ENCODE measurements around the gene PREB.
A peak's percentile ranks its signal among the peaks of the same experiment; 100 is the strongest.
"Not testable (repeated sequence)": the region's sequence is repeated elsewhere in the genome, so short reads cannot be mapped to it uniquely, and the experiment has no call there.

The PREB gene, protein sequence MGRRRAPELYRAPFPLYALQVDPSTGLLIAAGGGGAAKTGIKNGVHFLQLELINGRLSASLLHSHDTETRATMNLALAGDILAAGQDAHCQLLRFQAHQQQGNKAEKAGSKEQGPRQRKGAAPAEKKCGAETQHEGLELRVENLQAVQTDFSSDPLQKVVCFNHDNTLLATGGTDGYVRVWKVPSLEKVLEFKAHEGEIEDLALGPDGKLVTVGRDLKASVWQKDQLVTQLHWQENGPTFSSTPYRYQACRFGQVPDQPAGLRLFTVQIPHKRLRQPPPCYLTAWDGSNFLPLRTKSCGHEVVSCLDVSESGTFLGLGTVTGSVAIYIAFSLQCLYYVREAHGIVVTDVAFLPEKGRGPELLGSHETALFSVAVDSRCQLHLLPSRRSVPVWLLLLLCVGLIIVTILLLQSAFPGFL

DNA sequence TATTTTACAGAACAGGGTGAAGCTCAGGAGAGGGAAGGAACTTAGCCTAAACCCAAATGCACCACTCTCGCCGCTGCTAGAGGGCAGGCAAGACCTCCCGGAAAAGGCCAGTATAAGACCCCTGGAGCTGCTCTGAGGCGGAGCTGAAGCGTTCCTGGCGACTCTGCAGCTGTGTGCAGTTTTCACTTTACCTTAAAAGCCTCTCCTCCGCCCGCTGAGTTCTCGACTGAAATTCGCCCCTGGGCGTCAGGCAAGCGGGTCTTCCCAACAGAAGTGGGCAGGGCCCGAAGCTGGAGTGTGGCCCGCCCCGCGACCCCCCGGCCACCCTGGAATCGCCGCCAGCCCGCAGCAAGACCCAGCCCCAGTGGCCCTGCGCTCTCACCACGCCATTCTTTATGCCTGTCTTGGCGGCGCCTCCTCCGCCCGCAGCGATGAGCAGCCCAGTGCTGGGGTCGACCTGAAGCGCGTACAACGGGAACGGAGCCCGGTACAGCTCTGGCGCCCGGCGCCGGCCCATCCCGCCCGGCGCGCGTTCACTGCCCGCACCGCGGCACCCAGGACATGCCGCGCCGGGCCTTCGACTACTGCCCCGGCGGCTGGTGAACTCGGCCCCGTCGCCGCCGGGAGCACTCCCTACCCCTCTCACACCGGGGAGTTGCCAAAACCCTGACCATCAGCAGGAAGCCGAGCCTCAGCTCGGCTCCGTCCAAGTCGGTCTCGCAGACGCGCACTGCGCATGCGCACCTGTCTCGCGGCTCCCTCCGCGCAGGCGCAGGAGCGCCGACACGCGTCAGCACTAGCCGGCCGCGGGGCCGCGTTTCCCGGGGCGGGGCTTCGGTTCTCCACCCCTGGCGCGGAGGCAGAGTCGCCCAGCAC lies at the start of gene PREB:
Gene PREB (minus strand): TSS at position 732 of the 876 bp plus-strand sequence. CDS start 215 bp downstream, at position 517.
- Histone ChIP-seq H3K4me1 (ENCODE audit: control insufficient read depth in 5 of 5, insufficient read depth in 5 of 5, low read length in 5 of 5) (peaks cover 0 to 25% (median 23%) of the 10 kb centered on the region in 5 donors), H3K9me3 (ENCODE audit: control insufficient read depth in 5 of 5, low read length in 5 of 5) (no peaks in the 10 kb centered on the region), H3K9ac (ENCODE audit: low read length in 5 of 5) (peak within 1 kb of the TSS; percentile 71 to 96 (median 90)), H3K27ac (ENCODE audit: low read depth, low read length) (peak within 1 kb of the TSS; percentile 83), H3K27me3 (ENCODE audit: control insufficient read depth in 5 of 5, insufficient read depth in 4 of 5, low read length in 5 of 5) (no peaks in the 10 kb centered on the region), H3K4me3 (ENCODE audit: low read depth in 1 of 5, low read length in 5 of 5) (peak within 1 kb of the TSS; percentile 80 to 93 (median 89)), H3K36me3 (ENCODE audit: control insufficient read depth in 5 of 5, insufficient read depth in 5 of 5, low read length in 5 of 5) (peaks cover 0 to 39% (median 33%) of the 10 kb centered on the region in 5 donors)

DNA sequence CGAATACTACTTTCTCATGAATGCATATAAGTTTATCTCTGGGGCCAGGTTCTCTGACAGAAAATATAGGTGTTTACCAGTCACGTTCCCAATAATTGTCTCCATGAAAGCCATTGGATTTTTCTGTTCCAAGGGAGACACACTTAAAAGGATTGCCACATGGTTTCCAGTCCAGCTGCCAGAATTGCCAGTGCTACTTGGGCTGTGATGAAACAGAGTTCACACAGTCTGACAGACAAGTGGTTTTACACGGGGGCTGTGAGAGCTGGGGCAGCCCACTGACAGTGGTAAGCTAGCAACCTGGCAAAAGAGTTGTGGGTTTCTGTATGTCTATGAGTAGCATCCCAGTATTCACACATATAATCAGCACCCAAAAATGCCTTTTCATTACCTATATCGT lies 49.7 kb upstream of the PREB start:
- Histone ChIP-seq H3K36me3 (ENCODE audit: control insufficient read depth in 5 of 5, insufficient read depth in 5 of 5, low read length in 5 of 5) (no peaks in the 10 kb centered on the region), H3K27ac (ENCODE audit: low read depth, low read length) (peak overlapping the region; percentile 92), H3K9ac (ENCODE audit: low read length in 5 of 5) (peak overlapping the region; percentile 49 to 93 (median 74)), H3K4me3 (ENCODE audit: low read depth in 1 of 5, low read length in 5 of 5) (no peak overlapping the region), H3K9me3 (ENCODE audit: control insufficient read depth in 5 of 5, low read length in 5 of 5) (no peaks in the 10 kb centered on the region), H3K27me3 (ENCODE audit: control insufficient read depth in 5 of 5, insufficient read depth in 4 of 5, low read length in 5 of 5) (no peaks in the 10 kb centered on the region), H3K4me1 (ENCODE audit: control insufficient read depth in 5 of 5, insufficient read depth in 5 of 5, low read length in 5 of 5) (peaks cover 8 to 74% (median 65%) of the 10 kb centered on the region in 5 donors)

DNA sequence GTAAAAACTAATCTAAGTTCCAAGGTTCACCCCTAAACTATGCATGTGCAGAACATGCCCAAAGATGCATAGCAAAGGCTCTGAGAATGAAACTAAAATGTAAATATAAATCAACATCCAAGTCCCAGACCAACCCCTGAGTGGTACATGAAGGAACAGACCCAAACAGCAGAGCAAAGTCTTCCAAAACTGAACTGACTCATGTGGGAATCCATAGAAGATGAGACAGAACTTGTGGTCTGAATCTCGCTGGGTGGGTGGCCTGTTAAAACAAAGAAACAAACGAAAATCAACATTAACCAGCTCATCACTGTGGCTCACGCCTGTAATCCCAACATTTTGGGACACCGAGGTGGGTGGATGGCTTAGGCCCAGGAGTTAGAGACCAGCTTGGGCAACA lies 47.9 kb upstream of the PREB start:
- no peak overlapping the region for H3K4me3 ChIP-seq (ENCODE audit: low read depth in 1 of 5, low read length in 5 of 5)
- no peaks in the 10 kb centered on the region for H3K36me3 ChIP-seq (ENCODE audit: control insufficient read depth in 5 of 5, insufficient read depth in 5 of 5, low read length in 5 of 5)
- peak overlapping the region in 1 of 5 donors; percentile 53 for H3K9ac ChIP-seq (ENCODE audit: low read length in 5 of 5)
- H3K9me3 ChIP-seq (ENCODE audit: control insufficient read depth in 5 of 5, low read length in 5 of 5), result no peaks in the 10 kb centered on the region
- H3K27ac ChIP-seq (ENCODE audit: low read depth, low read length), result peak overlapping the region; percentile 92
- peaks cover 0 to 3% (median 0%) of the 10 kb centered on the region in 5 donors for H3K27me3 ChIP-seq (ENCODE audit: control insufficient read depth in 5 of 5, insufficient read depth in 4 of 5, low read length in 5 of 5)
- H3K4me1 ChIP-seq (ENCODE audit: control insufficient read depth in 5 of 5, insufficient read depth in 5 of 5, low read length in 5 of 5), result peaks cover 8 to 77% (median 66%) of the 10 kb centered on the region in 5 donors

DNA sequence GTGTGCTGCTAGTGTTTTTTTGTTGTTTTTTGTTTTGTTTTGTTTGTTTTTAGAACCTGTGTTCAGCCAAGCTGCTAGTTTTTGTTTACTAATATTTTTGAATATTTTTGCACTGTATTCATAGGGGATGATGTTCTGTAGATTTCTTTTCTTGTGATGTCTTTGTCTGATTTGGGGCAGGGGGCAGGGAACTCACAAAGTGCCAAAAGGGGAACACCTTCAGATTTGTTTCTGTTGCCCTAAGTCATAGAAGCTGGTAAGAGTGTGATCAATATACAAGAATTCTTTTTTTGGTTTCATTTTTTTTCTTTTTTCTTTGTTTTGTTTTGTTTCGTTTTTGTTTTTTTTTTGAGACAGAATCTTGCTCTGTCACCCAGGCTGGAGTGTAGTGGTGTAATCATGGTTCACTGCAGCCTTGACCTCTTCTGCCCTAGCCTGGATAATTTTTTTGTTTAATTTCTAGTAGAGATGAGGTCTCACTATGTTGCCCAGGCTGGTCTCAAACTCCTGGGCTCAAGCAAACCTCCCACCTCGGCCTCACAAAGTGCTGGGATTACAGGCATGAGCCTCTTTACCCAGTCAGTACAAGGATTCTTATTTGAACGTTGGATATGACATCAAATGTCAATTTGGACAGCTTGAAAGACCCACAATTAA lies 45.0 kb upstream of the PREB start:
- H3K4me3 ChIP-seq (ENCODE audit: low read depth in 1 of 5, low read length in 5 of 5), result no peak overlapping the region
- H3K9ac ChIP-seq (ENCODE audit: low read length in 5 of 5), result peak overlapping the region in 2 of 5 donors; percentile 19 to 79
- no peaks in the 10 kb centered on the region for H3K9me3 ChIP-seq (ENCODE audit: control insufficient read depth in 5 of 5, low read length in 5 of 5)
- H3K36me3 ChIP-seq (ENCODE audit: control insufficient read depth in 5 of 5, insufficient read depth in 5 of 5, low read length in 5 of 5), result no peaks in the 10 kb centered on the region
- peak overlapping the region; percentile 92 for H3K27ac ChIP-seq (ENCODE audit: low read depth, low read length)
- peaks cover 5 to 59% (median 51%) of the 10 kb centered on the region in 5 donors for H3K4me1 ChIP-seq (ENCODE audit: control insufficient read depth in 5 of 5, insufficient read depth in 5 of 5, low read length in 5 of 5)
- H3K27me3 ChIP-seq (ENCODE audit: control insufficient read depth in 5 of 5, insufficient read depth in 4 of 5, low read length in 5 of 5), result peaks cover 0 to 3% (median 0%) of the 10 kb centered on the region in 5 donors

DNA sequence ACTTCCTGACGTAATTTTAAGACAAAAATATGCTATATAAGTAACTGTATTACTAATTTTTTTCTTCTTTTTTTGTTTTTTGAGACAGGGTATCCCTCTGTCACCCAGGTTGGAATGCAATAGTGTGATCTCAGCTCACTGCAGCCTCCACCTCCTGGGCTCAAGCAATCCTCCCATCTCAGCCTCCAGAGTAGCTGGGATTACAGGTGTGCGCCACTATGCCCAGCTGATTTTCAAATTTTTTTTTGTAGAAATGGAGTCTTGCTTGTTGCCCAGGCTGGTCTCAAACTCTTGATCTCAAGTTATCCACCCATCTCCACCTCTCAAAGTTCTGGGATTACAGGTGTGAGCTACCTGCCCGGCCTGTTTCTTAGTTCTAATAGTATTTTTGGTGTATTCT lies 44.0 kb upstream of the PREB start:
- no peak overlapping the region for H3K27ac ChIP-seq (ENCODE audit: low read depth, low read length)
- no peaks in the 10 kb centered on the region for H3K36me3 ChIP-seq (ENCODE audit: control insufficient read depth in 5 of 5, insufficient read depth in 5 of 5, low read length in 5 of 5)
- H3K9ac ChIP-seq (ENCODE audit: low read length in 5 of 5), result no peak overlapping the region
- H3K4me1 ChIP-seq (ENCODE audit: control insufficient read depth in 5 of 5, insufficient read depth in 5 of 5, low read length in 5 of 5), result peaks cover 2 to 52% (median 42%) of the 10 kb centered on the region in 5 donors
- H3K4me3 ChIP-seq (ENCODE audit: low read depth in 1 of 5, low read length in 5 of 5), result no peak overlapping the region
- H3K9me3 ChIP-seq (ENCODE audit: control insufficient read depth in 5 of 5, low read length in 5 of 5), result no peaks in the 10 kb centered on the region
- peaks cover 0 to 3% (median 0%) of the 10 kb centered on the region in 5 donors for H3K27me3 ChIP-seq (ENCODE audit: control insufficient read depth in 5 of 5, insufficient read depth in 4 of 5, low read length in 5 of 5)

DNA sequence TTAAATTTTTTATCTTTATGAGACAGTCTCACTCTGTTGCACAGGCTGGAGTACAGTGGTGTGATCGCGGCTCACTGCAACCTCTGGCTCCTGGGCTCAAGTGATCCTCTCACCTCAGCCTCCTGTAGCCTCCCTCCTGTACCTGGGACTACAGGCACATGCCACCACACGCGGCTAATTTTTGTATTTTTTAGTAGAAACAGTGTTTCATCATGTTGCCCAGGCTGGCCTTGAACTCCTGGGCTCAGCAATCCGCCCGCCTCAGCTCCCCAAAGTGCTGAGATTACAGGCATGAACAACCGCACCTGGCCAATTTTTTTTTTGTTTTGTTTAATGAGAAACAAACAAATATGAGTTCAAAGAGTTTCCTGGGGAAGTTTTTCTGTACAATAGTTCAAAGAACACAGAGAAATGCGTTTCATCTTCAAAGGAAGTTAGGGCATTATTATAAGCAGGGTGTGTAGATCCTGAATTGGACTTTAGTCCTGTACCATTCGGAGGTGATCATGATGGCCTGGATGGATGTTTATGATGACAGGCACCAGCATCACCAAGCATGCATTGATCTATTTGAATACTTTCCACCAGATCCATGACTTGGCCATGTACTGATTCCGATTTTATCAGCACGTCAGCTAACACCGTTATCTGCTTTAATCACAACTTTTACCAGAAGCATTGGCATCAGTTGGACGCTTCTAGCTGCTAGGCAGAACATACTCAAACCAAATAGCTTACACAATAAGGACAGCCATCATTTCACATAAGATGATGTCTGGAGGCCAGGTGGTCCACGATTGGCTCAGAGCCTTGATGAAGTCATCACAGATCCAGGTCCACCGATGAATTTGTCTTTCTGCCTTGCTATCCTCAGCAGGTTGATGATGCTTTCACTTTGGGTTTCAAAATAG lies 43.3 kb upstream of the PREB start:
- Histone ChIP-seq H3K4me3 (ENCODE audit: low read depth in 1 of 5, low read length in 5 of 5) (no peak overlapping the region), H3K27ac (ENCODE audit: low read depth, low read length) (no peak overlapping the region), H3K36me3 (ENCODE audit: control insufficient read depth in 5 of 5, insufficient read depth in 5 of 5, low read length in 5 of 5) (no peaks in the 10 kb centered on the region), H3K27me3 (ENCODE audit: control insufficient read depth in 5 of 5, insufficient read depth in 4 of 5, low read length in 5 of 5) (peaks cover 0 to 3% (median 0%) of the 10 kb centered on the region in 5 donors), H3K9me3 (ENCODE audit: control insufficient read depth in 5 of 5, low read length in 5 of 5) (no peaks in the 10 kb centered on the region), H3K4me1 (ENCODE audit: control insufficient read depth in 5 of 5, insufficient read depth in 5 of 5, low read length in 5 of 5) (peaks cover 2 to 44% (median 37%) of the 10 kb centered on the region in 5 donors), H3K9ac (ENCODE audit: low read length in 5 of 5) (no peak overlapping the region)

DNA sequence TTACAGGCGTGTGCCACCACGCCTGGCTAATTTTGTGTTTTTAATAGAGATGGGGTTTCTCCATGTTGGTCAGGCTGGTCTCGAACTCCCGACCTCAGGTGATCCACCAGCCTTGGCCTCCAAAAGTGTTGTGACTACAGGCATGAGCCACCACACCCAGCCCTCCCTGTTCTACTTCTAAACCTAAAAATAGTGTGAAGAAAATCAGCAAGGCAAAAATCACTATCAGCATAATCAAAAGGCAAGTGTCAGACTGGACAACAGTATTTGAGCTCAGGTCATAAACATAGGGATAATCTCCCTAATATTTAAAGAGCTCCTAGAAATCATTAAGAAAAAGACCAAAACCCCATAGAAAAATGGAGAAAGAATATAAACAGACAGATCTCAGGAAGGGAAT lies 41.3 kb upstream of the PREB start:
- H3K27me3 ChIP-seq (ENCODE audit: control insufficient read depth in 5 of 5, insufficient read depth in 4 of 5, low read length in 5 of 5); H3K36me3 ChIP-seq (ENCODE audit: control insufficient read depth in 5 of 5, insufficient read depth in 5 of 5, low read length in 5 of 5); H3K4me3 ChIP-seq (ENCODE audit: low read depth in 1 of 5, low read length in 5 of 5); H3K9me3 ChIP-seq (ENCODE audit: control insufficient read depth in 5 of 5, low read length in 5 of 5): not testable (repeated sequence)
- Histone ChIP-seq H3K27ac (ENCODE audit: low read depth, low read length) (peak overlapping the region; percentile 52), H3K9ac (ENCODE audit: low read length in 5 of 5) (peak overlapping the region in 1 of 5 donors; percentile 57), H3K4me1 (ENCODE audit: control insufficient read depth in 5 of 5, insufficient read depth in 5 of 5, low read length in 5 of 5) (peaks cover 0 to 41% (median 32%) of the 10 kb centered on the region in 5 donors)

DNA sequence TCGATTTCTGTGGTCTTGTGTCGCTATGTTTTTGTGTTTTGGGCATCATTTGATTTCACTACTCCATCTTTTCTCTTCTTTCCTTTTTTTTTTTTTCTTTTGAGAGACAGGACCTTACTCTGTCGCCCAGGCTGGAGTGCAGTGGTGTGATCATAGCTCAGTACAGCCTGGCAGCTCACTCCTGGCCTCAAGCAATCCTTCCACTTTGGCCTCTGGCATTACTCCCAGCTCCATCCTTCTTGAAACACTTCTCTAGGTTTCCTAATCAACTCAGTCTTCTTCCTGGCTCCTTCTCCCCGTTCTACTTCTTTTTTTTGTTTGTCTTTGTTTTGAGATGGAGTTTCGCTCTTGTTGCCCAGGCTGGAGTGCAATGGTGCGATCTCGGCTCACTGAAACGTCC lies 40.9 kb upstream of the PREB start:
- Histone ChIP-seq H3K4me3 (ENCODE audit: low read depth in 1 of 5, low read length in 5 of 5) (no peak overlapping the region), H3K9ac (ENCODE audit: low read length in 5 of 5) (peak overlapping the region in 1 of 5 donors; percentile 57), H3K27me3 (ENCODE audit: control insufficient read depth in 5 of 5, insufficient read depth in 4 of 5, low read length in 5 of 5) (peaks cover 0 to 3% (median 0%) of the 10 kb centered on the region in 5 donors), H3K36me3 (ENCODE audit: control insufficient read depth in 5 of 5, insufficient read depth in 5 of 5, low read length in 5 of 5) (no peaks in the 10 kb centered on the region), H3K27ac (ENCODE audit: low read depth, low read length) (peak overlapping the region; percentile 52), H3K4me1 (ENCODE audit: control insufficient read depth in 5 of 5, insufficient read depth in 5 of 5, low read length in 5 of 5) (peaks cover 0 to 43% (median 33%) of the 10 kb centered on the region in 5 donors), H3K9me3 (ENCODE audit: control insufficient read depth in 5 of 5, low read length in 5 of 5) (no peaks in the 10 kb centered on the region)

DNA sequence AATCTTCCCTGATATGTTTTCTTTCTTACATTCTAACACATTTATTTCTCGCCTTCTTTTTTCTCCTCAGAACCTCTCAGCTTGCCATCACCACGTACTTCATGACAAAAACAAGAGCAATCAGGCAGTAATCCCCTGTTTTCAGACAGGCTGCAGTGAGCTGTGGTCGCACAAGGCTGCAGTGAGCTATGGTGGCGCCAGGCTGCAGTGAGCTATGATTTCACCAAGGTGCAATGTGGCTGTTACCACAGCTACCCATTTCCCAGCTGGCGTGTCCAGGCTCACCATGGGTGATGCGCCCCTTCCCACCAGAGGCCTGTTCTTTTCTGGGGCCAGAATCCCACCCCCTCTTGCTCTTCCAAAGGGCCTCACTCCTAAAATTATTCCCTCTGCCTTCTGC lies 40.2 kb upstream of the PREB start:
- Histone ChIP-seq H3K4me3 (ENCODE audit: low read depth in 1 of 5, low read length in 5 of 5) (no peak overlapping the region), H3K27me3 (ENCODE audit: control insufficient read depth in 5 of 5, insufficient read depth in 4 of 5, low read length in 5 of 5) (peaks cover 0 to 3% (median 0%) of the 10 kb centered on the region in 5 donors), H3K36me3 (ENCODE audit: control insufficient read depth in 5 of 5, insufficient read depth in 5 of 5, low read length in 5 of 5) (no peaks in the 10 kb centered on the region), H3K9ac (ENCODE audit: low read length in 5 of 5) (no peak overlapping the region), H3K27ac (ENCODE audit: low read depth, low read length) (peak overlapping the region; percentile 52), H3K4me1 (ENCODE audit: control insufficient read depth in 5 of 5, insufficient read depth in 5 of 5, low read length in 5 of 5) (peaks cover 0 to 43% (median 31%) of the 10 kb centered on the region in 5 donors), H3K9me3 (ENCODE audit: control insufficient read depth in 5 of 5, low read length in 5 of 5) (no peaks in the 10 kb centered on the region)
